ENCODE data around the gene NHS.

The NHS gene

DNA sequence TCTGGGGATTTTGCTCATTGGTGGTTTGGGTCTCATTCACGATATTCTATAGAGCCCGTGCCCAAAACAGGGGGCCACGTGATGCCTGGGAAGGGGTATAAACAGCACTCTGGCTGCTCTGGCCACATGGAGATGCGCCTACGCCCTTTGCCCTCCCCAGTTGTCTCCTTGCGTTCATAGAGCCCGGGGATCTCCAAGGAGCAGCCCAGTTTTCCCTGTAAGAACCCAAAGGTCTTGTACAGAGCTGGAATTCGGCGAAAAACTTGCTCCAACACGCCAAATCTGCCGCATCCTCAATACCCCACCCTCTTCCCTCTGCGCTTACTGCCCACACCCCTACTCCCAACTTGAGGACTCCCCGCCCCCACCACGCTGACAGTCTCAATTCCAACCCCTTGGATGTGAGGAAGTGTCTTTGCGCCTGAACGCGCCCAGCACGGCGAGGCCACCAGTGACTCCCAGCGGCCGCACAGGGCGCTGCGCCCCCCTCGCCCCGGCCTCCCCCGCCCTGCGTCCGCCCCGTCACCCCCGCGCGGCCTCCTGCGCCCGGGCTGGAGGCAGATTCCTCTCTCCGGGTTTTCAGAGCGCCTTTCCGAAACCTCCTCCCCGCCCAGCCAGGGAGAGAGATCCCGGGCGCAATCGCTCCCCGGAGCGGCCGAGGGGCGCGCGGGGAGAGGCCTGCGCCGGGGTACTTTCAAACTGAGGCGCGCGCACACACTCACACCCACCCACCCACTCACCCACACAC lies at the start of gene NHS:
Gene NHS (plus strand): TSS at position 582 of the 748 bp plus-strand sequence. CDS start 558 bp downstream, outside the sequence.
- no peak for DNase-seq

DNA sequence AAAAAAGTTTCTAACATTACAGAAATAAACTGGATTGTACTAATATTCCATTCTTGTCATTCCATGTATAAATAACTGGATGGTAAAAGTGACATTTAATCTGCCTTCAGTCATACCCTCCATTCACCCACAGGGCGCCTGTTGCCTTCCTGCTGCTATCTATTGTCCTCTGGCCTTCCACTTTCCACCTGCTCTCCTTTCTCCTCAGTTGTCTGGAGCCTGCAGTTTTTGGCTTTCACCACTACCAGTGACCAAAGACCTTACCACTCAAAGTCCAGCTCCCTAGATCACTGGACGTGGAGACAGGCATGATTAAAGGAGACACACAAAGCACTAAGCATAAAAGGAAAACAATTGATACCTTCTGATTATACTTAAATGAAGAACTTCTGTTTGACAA lies 46.2 kb upstream of the NHS start:
- DNase-seq: no peak

DNA sequence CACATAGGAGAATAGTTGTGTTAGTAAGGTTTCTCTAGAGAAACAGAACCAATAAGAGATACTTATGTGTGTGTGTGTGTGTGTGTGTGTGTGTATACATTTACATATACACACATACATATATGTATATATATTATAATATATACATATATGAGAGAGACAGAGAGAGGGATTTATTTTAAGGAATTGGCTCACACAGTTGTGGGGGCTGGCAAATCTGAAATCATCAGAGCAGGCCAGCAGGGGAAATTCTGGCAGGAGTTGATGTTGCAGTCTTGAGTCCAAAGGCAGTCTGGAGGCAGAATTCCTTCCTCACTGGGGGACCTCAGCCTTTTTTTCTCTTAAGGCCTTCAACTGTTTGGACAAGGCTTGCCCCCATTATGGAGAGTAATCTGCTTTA lies 38.6 kb upstream of the NHS start:
- no peak for DNase-seq

DNA sequence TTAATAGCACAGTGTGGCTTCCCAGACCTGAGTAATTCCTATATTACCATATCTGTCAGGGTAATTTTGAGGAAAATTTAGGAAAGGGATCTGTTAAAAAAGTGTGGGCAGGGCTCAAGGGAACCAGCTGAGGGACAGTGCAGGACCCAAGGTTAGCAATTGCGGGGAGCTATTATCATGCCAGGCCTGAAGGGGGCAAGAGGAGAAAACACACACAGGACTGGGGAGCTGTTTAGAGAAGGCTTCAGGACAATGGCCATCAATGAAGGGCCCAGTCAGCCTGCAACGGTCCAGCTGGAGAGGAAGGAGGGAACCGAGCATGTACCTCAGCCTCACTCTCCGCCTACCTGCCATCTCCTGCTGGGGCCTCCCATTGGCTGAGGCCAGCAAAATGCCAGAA lies 19.0 kb upstream of the NHS start:
- no peak for DNase-seq

DNA sequence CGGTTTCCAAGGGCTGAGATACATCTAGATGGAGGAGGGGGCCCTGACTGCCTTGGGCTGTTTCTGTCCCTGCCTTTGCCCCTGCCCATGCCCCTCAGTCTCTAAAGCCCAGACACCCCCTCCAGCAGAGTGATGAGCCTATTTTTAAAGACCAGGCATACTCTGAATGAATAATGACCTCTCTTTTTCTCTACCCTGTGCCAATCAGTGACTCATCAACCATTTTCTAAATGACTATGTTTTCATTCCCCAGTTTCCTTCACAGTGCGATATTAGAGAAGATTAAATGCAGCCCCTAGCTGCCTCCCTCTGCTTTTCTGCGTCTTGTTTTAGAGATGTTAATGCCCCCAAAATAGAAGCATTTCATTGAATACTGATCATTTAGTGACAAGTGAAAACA lies 15.5 kb upstream of the NHS start:
- no peak for DNase-seq

DNA sequence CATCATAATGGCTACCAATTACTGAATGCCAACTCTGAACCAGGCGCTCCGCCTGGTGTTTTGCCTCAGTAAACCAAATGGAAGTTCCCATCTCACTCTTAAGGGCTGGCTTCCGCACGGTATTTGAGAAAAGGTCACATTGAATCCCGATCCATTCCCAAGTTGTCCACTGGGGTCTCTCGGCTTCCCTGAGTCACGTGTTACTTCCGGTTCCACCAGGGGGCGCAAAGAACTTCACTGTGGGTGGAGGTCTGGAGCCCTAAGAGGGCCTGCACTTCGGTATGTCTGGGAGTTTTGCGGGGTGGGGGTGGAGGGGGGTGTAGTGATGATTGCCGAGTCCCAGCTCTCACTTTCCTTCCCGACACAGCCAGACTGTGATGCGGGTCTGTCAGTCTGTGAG lies 13.4 kb upstream of the NHS start:
- no peak for DNase-seq

DNA sequence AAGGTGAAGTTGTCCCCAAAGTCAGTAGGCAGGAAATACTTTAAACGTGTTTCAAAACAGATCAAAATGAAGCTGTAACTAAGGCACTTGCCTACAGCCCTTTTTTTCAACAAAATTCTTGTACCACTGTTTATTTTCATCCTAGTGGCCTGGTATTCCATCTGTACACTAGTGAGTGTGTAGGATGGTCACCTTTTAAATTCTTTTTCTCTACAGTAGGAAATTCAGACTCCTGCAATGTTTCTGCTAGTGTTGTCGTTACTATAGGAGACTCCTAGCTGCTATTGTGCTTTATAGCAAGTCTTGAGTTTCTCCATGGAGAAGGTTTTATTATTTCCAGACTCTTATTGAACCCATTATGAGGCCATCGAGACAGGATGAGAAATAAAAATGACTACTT lies 7.0 kb upstream of the NHS start:
- no peak for DNase-seq

DNA sequence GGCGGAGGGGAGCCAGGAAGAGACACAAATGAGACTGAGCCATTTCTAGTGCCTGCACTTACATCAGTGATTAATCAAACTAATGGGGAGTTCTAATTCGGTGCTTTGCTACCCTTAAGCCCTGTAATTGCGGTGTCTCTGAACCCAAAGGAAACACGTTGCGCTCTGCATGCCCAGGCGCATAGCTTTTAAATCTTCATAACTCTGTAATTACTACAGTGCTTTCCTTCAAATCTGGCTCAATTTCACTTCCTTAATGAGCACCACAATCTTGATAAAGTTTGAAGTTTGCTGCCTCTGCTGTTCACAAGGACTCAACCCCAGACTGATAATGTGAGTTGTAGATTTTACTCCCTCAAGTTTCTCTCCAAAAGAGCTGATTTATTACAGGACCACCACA lies 5.7 kb upstream of the NHS start:
- DNase-seq: no peak

DNA sequence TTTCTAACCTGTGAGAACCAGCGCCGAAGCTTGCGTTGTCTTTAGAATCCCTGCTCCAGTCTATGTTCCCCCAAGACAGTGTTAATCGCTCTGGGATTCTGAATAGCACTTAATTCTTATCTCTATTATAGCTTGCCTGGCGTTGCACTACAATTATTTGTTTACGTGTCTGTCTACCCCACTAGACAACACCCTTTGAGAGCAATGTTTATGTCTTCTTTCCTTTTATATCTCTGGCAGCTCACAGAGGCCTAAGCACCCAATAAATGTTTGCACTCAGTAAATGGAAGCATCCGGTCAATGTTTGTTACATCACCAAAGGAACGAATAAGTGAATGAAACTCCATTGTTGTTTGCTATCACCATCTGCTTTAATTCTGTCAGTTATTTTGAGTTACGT lies 4.8 kb upstream of the NHS start:
- no peak for DNase-seq

DNA sequence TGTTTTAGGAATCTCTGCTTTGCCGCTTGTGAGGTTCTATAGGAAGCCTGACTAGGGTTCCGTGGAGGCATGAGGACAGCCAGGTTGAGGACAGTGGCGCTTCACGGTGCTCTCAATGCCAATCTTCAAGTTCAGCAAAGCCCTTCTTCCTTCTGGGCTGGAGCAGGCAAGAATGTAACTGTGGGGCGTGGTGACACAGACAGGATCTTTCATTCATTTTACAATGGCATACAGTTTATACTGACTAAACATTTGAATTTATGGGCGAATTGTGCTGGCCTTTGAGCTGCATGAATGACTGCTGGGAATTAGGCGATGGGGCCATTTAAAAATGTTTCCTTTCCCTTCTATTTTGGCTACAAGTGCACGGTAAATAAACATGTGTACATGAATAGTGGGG lies 2.9 kb upstream of the NHS start:
- no peak for DNase-seq

DNA sequence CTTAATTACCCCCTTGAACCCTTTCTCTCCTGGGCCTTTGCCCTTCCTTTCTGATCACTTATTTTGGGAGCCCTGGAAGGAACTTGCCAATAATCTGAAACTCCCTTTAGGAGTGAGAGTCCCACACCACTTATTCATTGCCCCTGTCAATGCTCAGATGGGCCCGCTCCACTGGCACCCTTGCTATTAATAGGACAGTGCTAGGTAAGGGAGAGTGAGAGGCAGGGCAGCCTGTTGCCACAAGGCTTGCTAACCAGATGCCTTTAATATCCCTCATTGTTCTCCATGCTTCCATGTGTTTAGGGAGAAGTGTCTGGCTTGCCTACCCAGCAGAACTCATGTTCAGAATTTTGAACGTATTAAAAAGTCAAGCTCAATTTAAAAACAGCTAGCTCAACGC lies 1.7 kb upstream of the NHS start:
- no peak for DNase-seq

DNA sequence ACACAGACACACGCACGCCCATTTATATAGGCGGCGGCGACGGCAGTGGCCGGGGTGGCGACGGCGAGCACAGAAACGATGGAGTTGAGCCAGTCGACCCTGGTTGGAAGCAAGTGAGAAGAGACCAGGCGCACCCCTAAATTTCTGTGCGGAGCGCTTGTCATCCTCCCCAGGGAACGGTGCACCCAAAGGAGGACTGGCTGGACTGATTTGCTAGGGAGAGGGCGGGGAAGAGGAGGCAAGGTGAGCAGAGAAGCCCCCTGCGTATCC lies 302 bp downstream of the NHS start:
- no peak for DNase-seq

DNA sequence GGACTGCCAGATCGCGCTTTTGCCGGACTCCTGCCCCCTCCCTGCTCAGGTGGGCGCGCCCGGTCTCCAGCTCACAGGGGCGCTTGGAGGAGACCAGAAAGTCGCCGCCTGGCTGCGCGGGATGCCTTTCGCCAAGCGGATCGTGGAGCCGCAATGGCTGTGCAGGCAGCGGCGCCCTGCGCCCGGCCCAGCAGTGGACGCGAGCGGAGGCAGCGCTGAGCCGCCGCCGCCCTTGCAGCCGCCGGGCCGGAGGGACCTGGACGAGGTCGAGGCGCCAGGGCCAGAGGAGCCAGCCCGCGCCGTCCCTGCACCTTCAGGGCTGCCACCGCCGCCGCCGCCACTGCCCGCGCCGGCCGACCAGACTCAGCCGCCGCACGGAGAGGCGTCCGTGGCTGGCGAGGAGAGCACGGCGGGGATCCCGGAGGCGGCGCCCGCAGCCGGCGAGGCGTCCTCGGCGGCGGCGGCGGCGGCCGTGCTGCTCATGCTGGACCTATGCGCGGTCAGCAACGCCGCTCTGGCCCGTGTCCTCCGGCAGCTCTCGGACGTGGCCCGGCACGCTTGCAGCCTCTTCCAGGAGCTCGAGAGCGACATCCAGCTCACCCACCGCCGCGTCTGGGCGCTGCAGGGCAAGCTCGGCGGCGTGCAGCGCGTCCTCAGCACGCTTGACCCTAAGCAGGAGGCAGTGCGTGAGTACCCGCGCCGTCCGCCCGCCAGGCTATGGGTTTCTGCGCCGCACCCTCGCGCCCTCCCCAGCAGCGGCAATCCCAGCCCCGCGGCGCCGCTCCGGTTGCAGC lies 834 bp downstream of the NHS start:
- DNase-seq: no peak

DNA sequence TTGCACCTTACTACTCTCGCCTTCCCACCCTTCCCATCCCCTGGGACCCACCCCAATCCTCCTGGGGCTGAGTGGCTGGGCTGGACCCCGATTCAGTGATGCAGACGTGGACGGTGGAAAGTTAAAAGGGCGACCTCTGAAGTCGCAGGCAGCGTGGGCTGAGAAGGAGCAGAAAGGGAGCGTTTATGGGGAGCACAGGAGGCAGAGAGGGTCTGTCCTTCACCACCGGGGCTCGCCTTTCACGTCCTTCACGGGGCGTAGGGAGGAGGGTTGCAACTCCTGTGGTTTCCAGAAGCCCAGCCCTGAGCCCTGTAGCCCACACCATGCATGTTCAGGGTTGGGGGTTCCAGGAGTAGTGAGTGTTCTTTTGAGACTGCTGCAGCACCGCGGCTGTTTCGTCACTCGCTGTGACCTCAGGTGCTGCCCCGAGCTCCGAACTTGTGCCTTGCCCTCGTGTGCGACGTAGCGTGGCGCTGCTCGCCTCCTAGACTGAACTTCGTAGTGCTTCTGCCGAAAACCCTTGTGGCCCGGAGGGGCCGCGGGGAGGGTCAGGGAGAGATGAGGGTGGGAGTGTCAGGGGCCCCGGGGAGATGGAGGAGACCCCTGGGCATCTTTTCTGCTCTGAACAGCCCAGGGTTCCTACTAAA lies 1.6 kb downstream of the NHS start:
- no peak for DNase-seq

DNA sequence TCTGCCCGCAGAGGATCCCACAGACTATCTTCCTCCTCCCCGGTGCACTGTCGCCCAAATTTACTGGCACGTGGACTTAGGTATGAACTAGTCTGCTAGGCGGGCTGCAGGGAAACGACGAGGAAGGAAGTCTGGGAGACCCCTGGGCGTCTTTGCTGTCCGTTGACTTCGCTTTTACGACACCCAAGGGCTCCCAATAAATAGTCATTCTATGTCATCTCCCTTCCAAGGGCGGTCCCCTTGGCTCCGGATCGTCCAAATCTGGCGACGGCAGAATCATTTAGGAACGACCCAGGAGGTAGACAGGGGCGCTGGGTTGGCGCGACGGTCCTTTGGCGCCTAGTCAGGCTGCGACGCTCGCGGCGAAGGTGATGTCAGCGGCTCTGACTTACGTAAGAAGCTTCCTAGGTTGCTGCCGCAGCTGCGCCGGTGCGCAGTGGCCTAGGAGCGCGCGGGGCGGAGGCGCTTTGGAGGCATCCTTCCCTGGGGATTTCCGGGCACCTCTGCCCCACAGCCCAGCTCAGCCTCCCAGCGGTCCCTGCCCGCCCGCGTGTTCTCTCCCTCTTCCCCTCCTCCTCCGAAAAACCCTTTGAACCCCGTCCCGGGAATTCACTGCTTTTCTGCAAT lies 2.2 kb downstream of the NHS start:
- no peak for DNase-seq

DNA sequence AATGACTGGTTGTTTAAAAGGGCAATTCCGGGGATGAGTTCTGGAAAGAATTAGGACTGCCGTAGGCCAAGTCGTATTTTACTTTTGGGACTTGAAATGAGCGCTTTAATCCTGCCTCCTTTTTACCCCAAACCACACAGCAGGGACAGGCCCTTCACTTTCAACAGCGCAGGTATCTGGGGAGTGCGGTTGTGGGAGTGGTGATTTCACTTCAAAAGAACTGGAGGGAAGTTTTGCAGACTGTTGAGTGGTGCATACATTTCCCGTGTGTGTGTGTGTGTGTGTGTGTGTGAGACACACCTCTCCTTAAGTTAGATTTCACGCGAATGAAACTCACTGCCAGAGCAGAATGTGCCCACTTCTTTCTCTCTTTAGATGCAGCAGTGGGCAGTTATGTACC lies 2.8 kb downstream of the NHS start:
- no peak for DNase-seq

DNA sequence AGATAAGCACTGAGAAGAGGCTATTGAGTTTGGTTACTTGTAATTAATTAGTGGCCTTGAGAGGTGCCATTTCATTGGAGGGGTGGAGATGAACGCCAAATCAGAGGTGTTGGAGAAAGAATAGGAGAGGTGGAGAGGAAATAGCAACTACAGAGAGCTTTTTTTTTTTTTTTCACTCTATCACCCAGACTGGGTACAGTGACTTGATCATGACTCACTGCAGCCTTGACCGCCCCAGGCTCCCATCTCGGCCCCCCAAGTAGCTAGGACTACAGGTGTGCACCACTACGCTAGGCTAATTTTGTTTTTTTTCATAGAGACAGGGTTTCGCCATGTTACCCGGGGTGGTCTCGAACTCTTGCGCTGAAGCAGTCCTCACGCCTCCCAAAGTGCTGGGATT lies 5.2 kb downstream of the NHS start:
- DNase-seq: no peak

DNA sequence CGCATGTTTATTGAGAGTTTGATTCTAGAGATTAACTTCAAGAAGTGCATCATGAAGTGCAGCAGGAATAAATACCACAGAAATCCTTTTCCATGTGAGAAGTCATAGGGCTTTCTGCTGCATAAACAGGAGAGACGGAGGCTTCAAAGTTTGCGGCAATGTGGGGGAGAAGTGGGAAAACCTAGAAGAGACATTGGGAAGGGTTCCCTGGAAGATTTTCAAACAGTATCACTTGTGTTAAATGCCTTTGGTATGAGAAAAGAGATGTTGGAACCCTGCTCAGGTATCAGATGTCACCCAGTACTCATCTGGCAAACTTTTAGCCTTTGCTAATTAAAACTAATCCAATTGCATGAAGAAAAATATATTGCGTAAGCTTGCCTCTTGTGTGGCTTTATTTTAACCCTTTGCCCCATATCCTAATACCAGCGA lies 15.4 kb downstream of the NHS start:
- DNase-seq: no peak

DNA sequence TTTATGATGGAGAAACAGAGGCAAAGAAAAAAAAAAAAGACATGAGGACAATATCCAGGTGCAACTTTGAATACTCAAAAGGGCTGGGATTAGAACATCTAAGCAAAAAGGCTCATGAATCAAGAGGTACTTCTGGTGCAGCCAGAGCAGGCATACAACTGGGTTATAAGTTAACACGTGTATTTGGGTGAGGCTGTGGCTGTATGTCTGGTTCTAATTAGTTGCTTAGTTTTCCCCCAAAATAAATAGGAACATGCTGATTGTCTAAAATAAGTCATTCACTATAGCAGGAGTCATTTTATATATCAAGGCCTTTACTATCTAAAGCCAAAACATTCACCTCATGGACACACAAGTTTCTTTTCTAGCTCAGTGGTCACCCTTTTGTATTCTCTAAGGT lies 20.2 kb downstream of the NHS start:
- DNase-seq: no peak

DNA sequence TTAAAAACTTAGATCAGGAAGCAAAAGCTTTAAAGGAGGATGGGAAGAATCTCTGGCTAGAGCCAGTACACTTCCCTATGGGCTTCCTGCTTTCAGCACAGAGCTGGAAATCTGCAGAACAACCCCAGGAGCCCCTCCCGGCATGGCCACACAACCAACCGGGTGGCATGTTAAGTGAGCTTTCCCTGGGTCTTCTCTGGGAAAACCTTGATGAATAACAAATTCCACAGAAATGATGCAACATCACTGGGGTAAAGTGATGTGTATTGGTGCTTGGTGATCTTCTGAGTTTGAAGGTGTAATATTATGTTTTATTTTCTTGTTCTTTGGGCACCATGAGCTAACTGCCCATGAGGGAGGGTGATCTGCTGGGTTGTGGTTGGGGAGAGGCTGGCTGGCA lies 22.1 kb downstream of the NHS start:
- no peak for DNase-seq

DNA sequence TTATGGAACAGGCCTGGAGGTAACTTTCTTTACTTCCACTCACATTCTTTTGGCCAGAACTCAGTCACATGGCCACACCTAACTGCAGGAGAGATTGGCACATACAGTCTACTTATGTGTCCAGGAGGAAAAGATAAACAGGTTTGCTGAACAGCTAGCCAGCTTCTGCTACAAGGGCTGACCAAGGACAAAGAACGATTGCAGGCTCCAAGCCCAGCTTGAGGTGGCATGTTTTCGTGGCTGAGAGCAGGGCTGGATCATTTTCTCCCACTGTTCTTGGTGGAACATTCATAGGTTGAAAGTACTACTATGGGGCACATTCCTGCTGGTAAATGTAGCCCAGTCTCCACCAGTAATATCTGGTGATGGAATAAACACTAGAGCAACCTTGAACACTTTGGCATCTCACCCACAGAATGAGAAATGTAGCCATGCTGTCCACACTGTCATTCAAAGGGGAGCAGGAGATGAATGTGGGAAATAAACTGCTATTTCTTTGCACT lies 28.2 kb downstream of the NHS start:
- DNase-seq: no peak

DNA sequence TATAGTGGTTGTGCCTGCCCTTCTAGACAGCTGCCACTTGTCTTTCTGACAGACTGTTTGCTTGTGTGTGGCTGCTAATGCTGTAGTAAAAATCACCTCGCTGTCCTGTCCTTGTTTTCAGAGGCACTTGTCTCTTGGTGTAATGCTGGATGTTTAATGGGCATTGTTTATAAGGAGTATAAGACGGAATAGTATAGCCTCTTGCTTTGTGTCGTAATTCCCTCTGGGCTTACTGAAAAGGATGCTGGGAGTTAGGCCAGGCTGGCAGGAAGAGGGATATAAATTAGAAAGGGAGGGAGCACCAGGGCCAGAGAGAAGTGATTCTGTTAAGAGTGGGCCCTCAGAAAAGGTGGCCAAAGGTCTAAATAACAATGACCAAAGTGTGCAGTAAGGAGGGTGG lies 29.0 kb downstream of the NHS start:
- DNase-seq: no peak

DNA sequence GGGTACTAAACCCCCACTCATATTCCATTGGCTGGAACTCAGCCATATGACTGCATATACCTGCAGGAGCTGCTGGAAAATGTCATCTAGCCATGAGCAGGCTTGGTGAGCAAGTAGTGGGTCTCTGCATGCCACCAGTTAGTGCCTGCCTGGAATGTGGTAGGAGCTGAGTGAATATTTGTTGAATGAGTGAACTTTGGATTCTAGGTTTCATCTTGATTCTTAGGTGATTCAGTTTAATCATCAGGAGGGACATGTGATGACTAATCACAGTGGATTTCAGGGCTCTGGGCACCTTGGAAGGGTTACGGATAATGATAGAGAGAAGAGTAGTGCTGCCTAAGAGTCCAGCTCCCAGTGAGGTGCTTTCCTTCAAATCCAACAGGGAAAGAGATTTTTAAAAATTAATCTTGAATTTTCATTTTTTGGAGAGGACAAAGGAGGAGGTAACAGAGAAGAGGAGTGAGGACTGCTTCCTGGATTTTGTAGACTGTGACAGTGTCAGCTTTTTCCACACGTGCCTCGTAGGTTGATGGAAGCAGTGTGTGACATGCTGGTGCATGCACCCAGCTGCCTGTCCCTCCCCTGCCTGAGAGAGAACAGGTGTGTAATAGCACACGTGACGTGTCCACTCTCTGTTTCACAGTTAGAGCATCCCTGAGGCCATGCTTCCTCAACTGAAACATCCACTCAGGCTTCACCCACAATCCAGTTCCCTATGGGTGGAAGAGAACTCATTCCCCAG lies 30.4 kb downstream of the NHS start:
- DNase-seq: no peak
